HG03139 (cell line): Measurements from ENCODE around the gene MCU.

Source experiments
- ATAC-seq: cut with Tn5 transposase; IDR thresholded peaks from one replicate; pipeline ENCODE4 v1.9.1; 2021; ENCODE audit not compliant: unreplicated experiment

Gene MCU

DNA sequence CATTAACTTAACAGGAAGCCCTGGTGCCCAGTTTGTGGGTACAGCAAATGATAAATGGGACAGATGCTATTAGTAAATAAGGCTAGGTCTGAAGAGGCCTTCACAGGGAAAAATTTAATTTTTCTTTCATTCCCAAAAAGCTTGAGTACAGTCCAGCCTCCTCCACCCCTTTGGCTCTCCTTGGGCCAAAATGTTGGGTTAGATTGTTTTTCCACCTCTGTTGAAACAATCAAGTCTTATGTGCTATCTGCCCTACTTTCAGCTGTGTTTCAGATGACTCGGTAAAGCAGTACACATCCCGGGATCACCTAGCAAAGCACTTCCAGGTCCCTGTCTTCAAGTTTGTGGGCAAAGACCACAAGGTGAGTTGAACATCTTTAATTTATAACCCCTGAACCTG, 238.3 kb downstream of the MCU start:
- no peak for ATAC-seq

DNA sequence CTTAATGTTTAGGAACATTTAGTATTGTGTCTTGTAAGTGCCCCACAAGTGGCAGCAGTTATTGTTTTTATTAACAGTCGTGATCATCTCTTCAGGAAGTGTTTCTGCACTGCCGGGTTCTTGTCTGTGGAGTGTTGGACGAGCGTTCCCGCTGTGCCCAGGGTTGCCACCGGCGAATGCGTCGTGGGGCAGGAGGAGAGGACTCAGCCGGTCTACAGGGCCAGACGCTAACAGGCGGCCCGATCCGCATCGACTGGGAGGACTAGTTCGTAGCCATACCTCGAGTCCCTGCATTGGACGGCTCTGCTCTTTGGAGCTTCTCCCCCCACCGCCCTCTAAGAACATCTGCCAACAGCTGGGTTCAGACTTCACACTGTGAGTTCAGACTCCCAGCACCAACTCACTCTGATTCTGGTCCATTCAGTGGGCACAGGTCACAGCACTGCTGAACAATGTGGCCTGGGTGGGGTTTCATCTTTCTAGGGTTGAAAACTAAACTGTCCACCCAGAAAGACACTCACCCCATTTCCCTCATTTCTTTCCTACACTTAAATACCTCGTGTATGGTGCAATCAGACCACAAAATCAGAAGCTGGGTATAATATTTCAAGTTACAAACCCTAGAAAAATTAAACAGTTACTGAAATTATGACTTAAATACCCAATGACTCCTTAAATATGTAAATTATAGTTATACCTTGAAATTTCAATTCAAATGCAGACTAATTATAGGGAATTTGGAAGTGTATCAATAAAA, 240.5 kb downstream of the MCU start:
- no peak for ATAC-seq

DNA sequence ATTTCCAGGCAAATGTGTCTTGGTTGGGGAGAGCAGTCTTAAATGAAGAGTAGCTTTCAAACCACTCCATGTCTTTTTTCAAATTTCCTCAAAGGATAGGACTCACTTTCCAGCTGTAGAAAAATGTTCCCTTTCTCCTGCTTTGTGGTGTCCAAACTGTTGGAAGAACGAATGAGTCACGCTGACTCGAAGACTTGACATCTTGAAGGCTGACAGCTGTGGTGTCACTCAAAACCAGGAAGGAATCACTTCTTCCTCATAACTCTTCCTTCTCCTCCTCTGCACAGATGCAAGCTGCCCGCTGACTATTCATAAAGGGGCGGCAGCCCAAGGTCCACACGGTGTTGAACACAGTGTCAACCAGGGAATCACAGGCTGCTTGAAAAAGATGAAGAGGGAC, 243.4 kb downstream of the MCU start:
- no peak for ATAC-seq
